Psoas muscle (tissue), 8 donors: ENCODE data around the gene EME1. TPM values are rescaled to one million over a fixed set of nuclear protein-coding genes. Genes with fewer than 3 reads are reported as not detected.
A peak's percentile ranks its signal among the peaks of the same experiment; 100 is the strongest.

Source experiments
- ATAC-seq, 4 donors: fragments of 200-7000 bp; cut with Tn5 transposase; one replicate each; pipeline ENCODE4 v1.9.1; 2020; ENCODE audit warnings: moderate library complexity in 3 of 4, mild to moderate bottlenecking in 2 of 4
- DNase-seq, 2 donors: peaks; one replicate each; pipeline ENCODE4 v3.0.0-alpha.2; 2020
- H3K27ac ChIP-seq: fragments of 200-600 bp; one replicate; pipeline ENCODE4 v1.8.0; 2022
- H3K27me3 ChIP-seq, 3 donors: fragments of 200-600 bp in 1 of 3; one replicate each; pipeline versions ENCODE4 v1.6.1 to v1.8.0; 2013 to 2022; ENCODE audit warnings: low read length in 2 of 3, mild to moderate bottlenecking in 2 of 3, moderate library complexity in 1 of 3; ENCODE audit not compliant: insufficient read depth in 3 of 3
- H3K36me3 ChIP-seq, 2 donors: fragments of 200-600 bp in 1 of 2; one replicate each; pipeline versions ENCODE4 v1.6.1 to v1.8.0; 2013 to 2022; ENCODE audit warnings: low read depth in 1 of 2, mild to moderate bottlenecking in 1 of 2, moderate library complexity in 1 of 2; ENCODE audit not compliant: insufficient read depth in 1 of 2
- H3K4me1 ChIP-seq: fragments of 200-600 bp; one replicate; pipeline ENCODE4 v1.8.0; 2022
- H3K4me3 ChIP-seq: fragments of 200-600 bp; one replicate; pipeline ENCODE4 v1.8.0; 2022; ENCODE audit warnings: mild to moderate bottlenecking
- H3K9me3 ChIP-seq: fragments of 200-600 bp; one replicate; pipeline ENCODE4 v1.8.0; 2022
- WGBS, 3 donors: extraction: QIAGEN DNeasy Blood & Tissue Kit; methylation state at CpG; one replicate each; pipeline versions ENCODE4 v1.1.6 to v1.1.7; 2013; 5-methylcytosine and 5-hydroxymethylcytosine counted together
- intact Hi-C, 2 donors: fragments of 100-400 bp; cut with DNase I; formaldehyde crosslinking; loops; one replicate each; pipeline versions ENCODE4 v1.11.0 to v1.14.2; 2022
- polyA plus RNA-seq, 3 donors: library from polyadenylated mRNA; stranded (reverse); fragments of 200-250 nt; gene quantifications; one replicate each; pipeline ENCODE4 v1.2.3, GENCODE V29; 2013
- total RNA-seq, 4 donors: library from RNA; stranded (reverse); fragmentation: NEBNext Ultra II Directional in 2 of 4; extraction: Animal tissue kit (Norgen Biotek cat#: 25700) in 2 of 4; gene quantifications; one replicate each; pipeline versions ENCODE4 v1.2.1 to v1.2.4, GENCODE V29; 2021 to 2023
- TF ChIP-seq, protein P1 (sequence below): fragments of 200-600 bp; IDR thresholded peaks from one replicate; pipeline ENCODE4 v1.8.0; 2022; ENCODE audit warnings: antibody characterized with exemption
- donor health status: healthy with polysubstance abuse.
- donor health status: DM: no; HTN: no; CAD: no; lungs with moderate emphysema.
- donor health status: Bipolar disorder and iron deficiency.
- donor health status: healthy.
- donor health status: DM: yes; HTN: yes; CAD: no.
- donor health status: DM: no; HTN: no; CAD: no.
- donor health status: DM: no; HTN: no; CAD: no.
- donor health status: DM: yes; HTN: yes; CAD: no.

Gene EME1
- total and polyA plus RNA-seq, 7 donors, result 0.06 to 0.39 (median 0.29) TPM; not detected in 2

- no peaks in the 10 kb centered on the region for H3K36me3 ChIP-seq
- no peaks in the 10 kb centered on the region for H3K27me3 ChIP-seq
- TF ChIP-seq, protein P1, sequence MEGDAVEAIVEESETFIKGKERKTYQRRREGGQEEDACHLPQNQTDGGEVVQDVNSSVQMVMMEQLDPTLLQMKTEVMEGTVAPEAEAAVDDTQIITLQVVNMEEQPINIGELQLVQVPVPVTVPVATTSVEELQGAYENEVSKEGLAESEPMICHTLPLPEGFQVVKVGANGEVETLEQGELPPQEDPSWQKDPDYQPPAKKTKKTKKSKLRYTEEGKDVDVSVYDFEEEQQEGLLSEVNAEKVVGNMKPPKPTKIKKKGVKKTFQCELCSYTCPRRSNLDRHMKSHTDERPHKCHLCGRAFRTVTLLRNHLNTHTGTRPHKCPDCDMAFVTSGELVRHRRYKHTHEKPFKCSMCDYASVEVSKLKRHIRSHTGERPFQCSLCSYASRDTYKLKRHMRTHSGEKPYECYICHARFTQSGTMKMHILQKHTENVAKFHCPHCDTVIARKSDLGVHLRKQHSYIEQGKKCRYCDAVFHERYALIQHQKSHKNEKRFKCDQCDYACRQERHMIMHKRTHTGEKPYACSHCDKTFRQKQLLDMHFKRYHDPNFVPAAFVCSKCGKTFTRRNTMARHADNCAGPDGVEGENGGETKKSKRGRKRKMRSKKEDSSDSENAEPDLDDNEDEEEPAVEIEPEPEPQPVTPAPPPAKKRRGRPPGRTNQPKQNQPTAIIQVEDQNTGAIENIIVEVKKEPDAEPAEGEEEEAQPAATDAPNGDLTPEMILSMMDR, result no peak
- DNase-seq (no peak), ATAC-seq (peak in 3 of 4 donors; percentile 28 to 73 (median 33))
- intact Hi-C loops, result no loop called here
- peaks cover 7% of the 10 kb centered on the region for H3K4me1 ChIP-seq
- no peaks in the 10 kb centered on the region for H3K9me3 ChIP-seq
- H3K4me3 ChIP-seq, result no peak overlapping the region
- WGBS, 3 donors, result 76 to 93% (median 80%) methylated on average over 6 of the region's 6 CpGs
- H3K27ac ChIP-seq, result no peak overlapping the region
Observed at GRCh38 chr17:50420419-50421112, 47.5 kb downstream of the EME1 start.

- Histone ChIP-seq H3K36me3 (no peaks in the 10 kb centered on the region), H3K27ac (peak overlapping the region; percentile 50), H3K27me3 (no peaks in the 10 kb centered on the region), H3K4me1 (peaks cover 7% of the 10 kb centered on the region), H3K9me3 (no peaks in the 10 kb centered on the region), H3K4me3 (peak overlapping the region; percentile 50)
- DNase-seq, result no peak
- ATAC-seq, result no peak
- TF ChIP-seq, protein P1, result no peak
- WGBS, 3 donors, result 45 to 60% (median 51%) methylated on average over 3 of the region's 3 CpGs
- intact Hi-C loops, result no loop called here
Observed at GRCh38 chr17:50421308-50422051, 48.5 kb downstream of the EME1 start.

- Histone ChIP-seq H3K36me3 (no peaks in the 10 kb centered on the region), H3K4me3 (no peak overlapping the region), H3K27me3 (no peaks in the 10 kb centered on the region), H3K4me1 (peaks cover 16% of the 10 kb centered on the region), H3K27ac (no peak overlapping the region), H3K9me3 (no peaks in the 10 kb centered on the region)
- ATAC-seq (no peak), DNase-seq (no peak)
- intact Hi-C loops, result no loop called here
- WGBS, 3 donors, result 92 to 97% (median 95%) methylated on average over 2 of the region's 2 CpGs
- TF ChIP-seq, protein P1, result no peak
Observed at GRCh38 chr17:50422738-50423137, 49.7 kb downstream of the EME1 start.

DNA sequence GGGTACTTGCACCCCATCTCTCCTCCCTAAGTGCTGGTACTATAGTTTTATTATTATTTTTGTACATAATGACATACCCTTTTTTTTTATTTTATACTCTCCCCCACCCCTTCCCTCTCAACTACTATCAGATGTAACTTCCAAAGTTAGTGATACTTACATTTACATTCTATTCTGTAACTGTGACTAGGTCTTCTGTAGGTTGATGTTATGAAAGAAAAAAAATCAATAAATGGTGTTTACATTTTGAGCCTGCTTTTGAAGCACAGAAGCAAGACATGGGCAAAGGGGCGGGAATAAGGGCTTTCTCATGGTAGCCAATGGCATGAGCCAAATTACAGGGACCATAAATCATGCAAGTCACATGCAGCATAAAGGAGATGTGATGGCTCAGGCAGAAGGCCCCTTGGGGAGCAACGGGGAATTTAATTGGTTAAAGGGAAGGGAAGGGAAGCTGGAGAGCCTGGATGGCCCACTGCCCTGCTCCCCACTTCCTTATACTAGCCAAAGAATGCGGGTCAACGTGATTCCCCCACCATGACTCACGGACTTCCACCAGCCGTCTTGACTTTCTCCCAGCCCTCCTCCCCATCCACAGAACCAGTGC lies 50.6 kb downstream of the EME1 start:
- H3K4me1 ChIP-seq, result peaks cover 24% of the 10 kb centered on the region
- TF ChIP-seq, protein P1, result no peak
- no peaks in the 10 kb centered on the region for H3K9me3 ChIP-seq
- H3K4me3 ChIP-seq, result no peak overlapping the region
- 51 to 59% (median 52%) methylated on average over 6 of the region's 6 CpGs for WGBS, 3 donors
- peak in 1 of 2 donors; percentile 28 for DNase-seq
- H3K27me3 ChIP-seq, result no peaks in the 10 kb centered on the region
- no peak for ATAC-seq
- no peak overlapping the region for H3K27ac ChIP-seq
- no peaks in the 10 kb centered on the region for H3K36me3 ChIP-seq
- intact Hi-C loops, result no loop called here
